Choroid plexus epithelial cell (primary cell): ENCODE results near the gene SEMA4C.
"Not testable (repeated sequence)": the region's sequence is repeated elsewhere in the genome, so short reads cannot be mapped to it uniquely, and the experiment has no call there.

Experiments
- DNase-seq: peaks from one replicate; pipeline ENCODE4 v3.0.0-alpha.2; 2010; ENCODE audit warnings: low read depth
- H3K4me3 ChIP-seq: 2 replicates; pipeline ENCODE4 v1.5.1; 2011; ENCODE audit warnings: low read depth, mild to moderate bottlenecking, control low read depth, low read length, moderate library complexity
- CTCF ChIP-seq: conservative IDR thresholded peaks from 2 replicates; pipeline ENCODE4 v1.5.1; 2011; ENCODE audit warnings: low read depth, mild to moderate bottlenecking, control low read depth, inconsistent platforms, low read length, moderate library complexity

The SEMA4C gene

GRCh38 chr2:96863575-96864342 is 6.1 kb downstream of the SEMA4C start:
- no peak for DNase-seq
- no peak for TF ChIP-seq CTCF
- no peak overlapping the region for H3K4me3 ChIP-seq

GRCh38 chr2:96863056-96863455 is 6.8 kb downstream of the SEMA4C start:
- DNase-seq, result not testable (repeated sequence)

GRCh38 chr2:96861074-96861473 is 8.8 kb downstream of the SEMA4C start:
- no peak for DNase-seq
- H3K4me3 ChIP-seq, result no peak overlapping the region
- TF ChIP-seq CTCF, result no peak

More at GRCh38 chr2:96863056-96863455, 6.8 kb downstream of the SEMA4C start:
- H3K4me3 ChIP-seq, result not testable (repeated sequence)

GRCh38 chr2:96860065-96861029 is 9.5 kb downstream of the SEMA4C start:
- no peak overlapping the region for H3K4me3 ChIP-seq
- TF ChIP-seq CTCF, result no peak
- no peak for DNase-seq

- TF ChIP-seq CTCF, result no peak
- H3K4me3 ChIP-seq, result no peak overlapping the region
- DNase-seq, result no peak
Measured at GRCh38 chr2:96859681-96860064, 10.2 kb downstream of the SEMA4C start.

- no peak overlapping the region for H3K4me3 ChIP-seq
- DNase-seq, result no peak
- TF ChIP-seq CTCF, result no peak
Measured at GRCh38 chr2:96859099-96859649, 10.7 kb downstream of the SEMA4C start.
